HT1080 (cell line): Measurements from ENCODE around the gene HMGCS2. TPM values are rescaled to one million over a fixed set of nuclear protein-coding genes. Genes with fewer than 3 reads are reported as not detected.
A peak's percentile ranks its signal among the peaks of the same experiment; 100 is the strongest.
"Not testable (repeated sequence)": the region's sequence is repeated elsewhere in the genome, so short reads cannot be mapped to it uniquely, and the experiment has no call there.

Experiments used
- DNase-seq: peaks from one replicate; pipeline ENCODE4 v3.0.0-alpha.2; 2015; ENCODE audit warnings: low read depth
- total RNA-seq: library from RNA; depleted of rRNA; stranded (reverse); fragments of >200 nt; shearing (Covaris generic); gene quantifications from 2 replicates; pipeline ENCODE4 v1.2.3, GENCODE V29; 2014

HMGCS2 gene
- total RNA-seq, 1 experiment from 2014 or later = not detected

- DNase-seq = no peak
These were observed 21.9 kb upstream of the HMGCS2 start for GRCh38 chr1:119790451-119791198.

GRCh38 chr1:119787776-119788175 lies 19.1 kb upstream of the HMGCS2 start:
- peak; percentile 37 for DNase-seq

- DNase-seq = not testable (repeated sequence)
These were observed 17.9 kb upstream of the HMGCS2 start for GRCh38 chr1:119786473-119787050.

DNA sequence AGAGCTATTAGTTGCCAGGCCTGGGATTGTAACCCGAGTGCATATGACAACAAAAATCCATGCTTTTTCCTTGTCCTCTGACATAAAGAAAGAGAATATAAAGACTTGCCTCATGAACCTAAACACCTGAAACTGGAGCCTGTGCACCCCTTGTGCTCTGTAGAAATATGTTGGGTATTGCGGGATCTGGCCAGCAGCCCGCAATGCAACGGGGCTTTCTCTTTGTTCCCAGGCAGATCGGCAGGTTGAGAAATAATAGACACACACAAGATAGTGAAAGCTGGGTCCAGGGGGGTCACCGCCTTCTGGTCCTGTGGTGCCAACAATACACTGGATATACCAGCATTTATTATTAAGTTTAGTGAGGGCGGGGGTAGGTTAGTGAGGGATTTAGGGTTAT lies 17.3 kb upstream of the HMGCS2 start:
- not testable (repeated sequence) for DNase-seq

DNA sequence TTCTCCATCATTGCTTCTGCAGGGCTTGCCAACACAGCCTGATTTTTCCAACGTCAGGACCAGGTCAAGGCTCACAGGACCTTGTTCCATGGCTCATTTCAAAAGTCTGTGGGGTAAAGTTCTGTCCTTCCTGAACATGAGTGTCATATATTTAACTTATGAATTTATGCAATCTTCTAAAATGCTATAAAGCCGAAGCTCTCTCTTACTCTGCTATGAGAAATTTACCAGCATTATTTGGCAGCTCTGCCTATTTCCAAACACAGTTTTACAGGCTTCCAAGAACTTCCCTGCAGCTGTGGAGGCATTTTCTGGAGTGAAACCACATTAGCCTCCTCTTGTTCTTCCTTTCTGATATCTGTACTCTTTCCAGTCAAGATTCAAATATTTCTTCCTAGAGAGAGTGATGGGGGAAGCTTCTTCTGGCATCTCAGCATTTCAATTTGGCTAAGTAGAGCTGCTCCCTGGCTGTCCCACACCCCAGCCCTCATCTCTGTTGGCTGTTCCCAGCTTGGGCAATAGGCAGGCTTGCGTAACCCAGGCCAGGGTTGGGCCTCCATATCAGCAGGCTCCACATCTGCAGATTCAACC lies 15.6 kb upstream of the HMGCS2 start:
- DNase-seq = no peak

DNA sequence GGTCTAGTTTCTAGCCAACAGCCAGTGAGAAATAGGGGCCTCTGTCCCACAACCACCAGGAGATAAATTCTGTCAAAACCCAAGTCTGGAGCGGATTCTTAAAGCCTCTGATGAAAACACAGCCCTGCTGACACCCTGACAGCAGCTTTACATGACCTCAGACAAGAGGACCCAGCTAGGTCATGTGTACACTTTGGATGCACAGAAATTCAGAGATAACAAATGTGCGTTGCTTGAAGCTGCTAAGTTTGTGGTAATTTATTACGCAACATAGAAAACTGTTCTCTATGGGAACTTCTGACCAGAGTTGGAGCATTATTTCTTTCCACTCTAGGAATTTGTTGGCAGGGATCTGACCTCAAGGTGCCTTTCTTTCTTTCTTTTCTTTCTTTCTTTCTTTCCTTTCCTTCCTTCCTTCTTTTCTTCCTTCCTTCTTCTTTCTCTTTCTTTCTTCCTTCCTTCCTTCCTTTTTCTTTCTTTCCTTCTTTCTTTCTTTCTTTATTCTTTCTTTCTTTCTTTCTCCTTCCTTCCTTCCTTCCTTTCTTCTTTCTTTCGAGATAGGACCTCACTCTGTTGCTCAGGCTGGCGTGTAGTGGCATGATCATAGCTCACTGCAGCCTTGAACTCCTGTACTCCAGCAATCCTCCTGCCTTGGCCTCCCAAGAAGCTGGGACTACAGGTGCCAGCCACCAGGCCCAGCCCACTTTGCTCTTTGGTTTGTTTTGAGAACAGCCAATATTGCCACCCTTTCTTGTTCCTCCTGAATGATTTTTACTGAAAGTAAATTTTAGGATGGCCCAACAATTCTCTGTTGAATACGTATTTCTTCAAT lies 14.9 kb upstream of the HMGCS2 start:
- DNase-seq = no peak

- DNase-seq = no peak
These were observed 14.1 kb upstream of the HMGCS2 start for GRCh38 chr1:119782631-119783325.

DNA sequence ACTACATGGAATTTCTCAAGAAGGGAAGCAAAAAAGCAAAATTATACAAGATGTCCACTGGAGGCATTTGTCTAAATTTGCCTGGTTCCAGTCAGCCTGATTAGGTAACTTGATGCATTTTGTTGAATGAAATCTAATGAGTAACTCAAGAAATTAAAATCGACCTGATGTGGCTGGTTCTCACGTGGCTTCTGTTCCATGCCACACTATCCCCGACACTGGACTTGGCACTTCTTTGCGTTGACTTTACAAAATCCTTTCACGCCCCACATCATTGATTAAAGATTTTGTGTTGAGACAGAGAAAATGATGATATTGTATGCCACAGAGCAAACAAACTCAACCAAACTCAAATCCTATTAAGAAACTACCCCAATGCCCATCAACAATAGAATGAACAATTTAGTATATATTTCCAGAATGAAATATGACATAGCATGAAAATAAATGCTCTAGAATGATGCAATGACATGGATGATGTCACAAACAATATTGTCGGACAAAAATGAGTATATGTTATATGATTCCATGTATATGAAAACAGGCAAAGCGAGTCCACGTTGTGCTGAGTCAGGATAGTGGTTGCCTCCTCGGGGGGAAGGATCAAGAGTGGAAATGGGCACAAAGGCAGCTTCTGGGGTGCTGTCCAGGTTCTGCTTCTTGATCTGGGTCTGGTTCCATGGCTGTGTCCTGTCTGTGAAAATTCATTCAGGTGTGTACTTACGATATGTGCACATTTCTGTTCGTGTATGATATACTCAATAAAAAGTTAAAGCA lies 12.9 kb upstream of the HMGCS2 start:
- DNase-seq = no peak

GRCh38 chr1:119779869-119780356 lies 11.2 kb upstream of the HMGCS2 start:
- no peak for DNase-seq

DNA sequence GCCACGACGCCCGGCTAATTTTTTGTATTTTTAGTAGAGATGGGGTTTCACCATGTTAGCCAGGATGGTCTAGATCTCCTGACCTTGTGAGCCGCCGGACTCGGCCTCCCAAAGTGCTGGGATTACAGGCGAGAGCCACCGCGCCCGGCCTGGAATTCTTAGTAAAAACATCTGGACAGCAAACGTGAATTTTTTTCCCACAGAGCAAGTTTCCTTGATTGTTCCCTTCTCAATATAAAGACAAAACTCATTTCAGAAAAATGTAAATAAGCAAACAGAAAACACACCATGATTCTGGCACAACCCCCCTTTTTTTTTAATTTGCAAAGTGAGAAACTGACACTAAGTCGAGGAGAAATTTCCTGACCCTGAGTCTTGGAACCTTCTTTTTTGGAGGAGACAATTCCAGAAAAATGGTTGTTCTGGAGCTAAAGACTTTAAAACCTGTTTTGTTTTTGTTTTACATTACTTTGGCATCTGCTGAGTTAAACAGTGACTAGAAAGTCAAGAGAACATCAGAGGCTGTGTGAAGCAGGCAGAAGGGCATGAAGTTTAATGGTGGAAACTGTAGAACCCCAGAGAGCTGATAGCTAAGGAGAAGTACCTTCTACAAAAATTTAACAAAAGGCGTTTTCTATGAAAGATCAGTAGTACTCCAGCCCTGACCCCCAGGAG lies 10.3 kb upstream of the HMGCS2 start:
- no peak for DNase-seq

DNA sequence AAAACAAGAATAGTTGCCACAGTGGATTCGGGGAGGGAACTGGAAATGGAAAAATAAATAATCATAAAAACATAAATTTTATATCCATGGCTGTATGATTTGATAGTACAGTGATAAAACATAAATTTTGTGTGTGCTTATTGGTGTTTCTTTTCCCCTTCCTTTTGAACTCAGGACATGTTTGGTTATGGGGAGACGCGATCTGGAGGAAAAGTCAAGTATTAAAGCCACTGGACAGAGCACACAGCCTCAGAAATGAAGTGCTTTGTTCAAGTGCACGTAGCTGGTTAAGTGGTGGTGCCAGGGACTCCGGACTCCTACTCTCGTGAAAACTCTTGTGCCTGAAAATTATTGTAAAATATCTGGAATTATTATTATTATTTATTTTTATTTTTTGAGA lies 9.7 kb upstream of the HMGCS2 start:
- DNase-seq = no peak

- DNase-seq = no peak
These were observed 6.2 kb upstream of the HMGCS2 start for GRCh38 chr1:119774746-119775490.

GRCh38 chr1:119773711-119774241 lies 5.1 kb upstream of the HMGCS2 start:
- no peak for DNase-seq

DNA sequence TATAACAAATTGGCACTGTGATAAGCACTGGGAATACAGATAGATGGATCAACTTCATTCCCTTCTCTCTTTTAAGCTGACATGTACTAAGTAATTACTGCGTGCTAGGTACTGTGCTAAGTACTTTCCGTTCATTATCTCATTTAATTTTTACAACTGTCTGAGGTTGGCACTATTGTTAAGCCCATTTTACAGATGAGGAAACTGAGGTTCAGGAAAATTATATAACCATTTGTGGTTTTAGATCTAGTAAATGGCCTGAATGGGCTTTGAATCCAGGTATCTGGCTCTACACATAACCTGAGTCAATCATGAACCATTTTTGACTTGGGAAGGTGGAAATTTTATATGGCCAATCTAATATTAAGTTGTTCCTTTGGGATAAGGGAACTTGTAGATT lies 3.6 kb upstream of the HMGCS2 start:
- no peak for DNase-seq

DNA sequence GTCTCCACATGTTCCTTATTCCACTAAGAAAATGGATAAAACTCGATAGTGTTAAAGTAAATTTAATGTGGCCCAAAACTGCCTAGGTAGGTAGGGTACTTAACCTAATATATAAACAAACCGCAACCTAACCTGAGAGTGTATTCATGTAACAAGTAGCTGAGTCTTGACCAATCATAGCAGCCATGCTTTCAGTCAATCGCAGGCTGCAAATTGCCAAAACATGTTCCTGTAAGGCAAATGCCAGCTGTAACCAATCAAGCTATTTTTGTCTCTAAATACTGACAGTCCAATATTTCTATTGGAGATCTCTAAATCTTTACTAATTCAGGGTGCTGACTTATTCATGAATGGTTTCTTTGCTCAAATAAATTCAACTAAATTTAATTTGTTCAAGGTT lies 3.1 kb upstream of the HMGCS2 start:
- no peak for DNase-seq

- no peak for DNase-seq
These were observed 2.3 kb upstream of the HMGCS2 start for GRCh38 chr1:119771016-119771415.

DNA sequence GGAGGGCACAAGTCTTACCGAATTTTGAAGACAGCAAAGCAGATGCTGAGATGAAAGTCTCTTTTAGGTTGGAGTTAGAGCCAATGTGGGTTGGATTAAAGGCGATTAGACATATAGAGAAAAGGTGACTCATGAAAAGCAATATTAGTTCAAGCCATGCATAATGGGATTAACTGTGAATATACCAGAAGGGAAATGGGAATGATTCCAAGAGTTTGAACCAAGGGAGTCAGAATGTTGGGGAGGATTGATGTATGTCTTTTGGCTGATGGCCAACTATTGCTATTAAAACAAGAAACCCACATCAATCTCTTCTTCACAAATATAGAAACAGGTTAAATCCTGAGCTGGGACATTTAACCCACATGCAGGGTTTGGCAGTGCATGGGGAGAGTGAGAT lies 1.2 kb downstream of the HMGCS2 start:
- no peak for DNase-seq

DNA sequence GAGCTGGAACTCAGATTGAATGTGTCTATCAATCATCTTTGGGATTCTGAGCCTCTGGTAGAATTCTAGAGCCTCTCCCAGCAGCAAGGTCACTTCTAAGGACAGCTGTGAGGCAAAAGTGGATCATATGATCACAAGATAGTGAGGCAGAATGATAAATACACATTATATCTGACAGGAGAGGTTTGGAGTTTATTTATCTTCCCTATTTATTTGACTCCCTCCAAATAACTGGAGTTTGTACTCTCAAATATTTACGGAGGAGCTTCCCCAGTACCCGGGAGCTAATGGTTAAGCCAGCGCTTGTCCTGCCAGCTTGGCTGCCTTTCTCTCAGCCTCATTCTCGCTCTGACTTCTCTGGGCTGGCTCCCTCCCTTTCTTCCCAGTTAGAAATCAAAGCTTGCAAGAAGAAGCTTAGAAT lies 2.3 kb downstream of the HMGCS2 start:
- no peak for DNase-seq

- no peak for DNase-seq
These were observed 4.5 kb downstream of the HMGCS2 start for GRCh38 chr1:119764220-119764619.
